Naive thymus-derived CD8-positive, alpha-beta T cell (primary cell): ENCODE data around the gene APOB. TPM values are rescaled to one million over a fixed set of nuclear protein-coding genes. Genes with fewer than 3 reads are reported as not detected.

Experiments used
- ATAC-seq, 2 donors: fragments of 150-1000 bp; cut with Tn5 transposase in 1 of 2; sonication (Bioruptor Pico), chemical (Tn5 transposase) in 1 of 2; 1 replicate in 1 of 2; 2 replicates in 1 of 2; pipeline ENCODE4 v1.10.0; 2021; ENCODE audit warnings: mild to moderate bottlenecking in 2 of 2, moderate library complexity in 2 of 2
- POLR2A ChIA-PET: fragments of 350-600 bp; sonication (Branson Sonifier 250); formaldehyde crosslinking; loops from one replicate; lab custom pipeline; 2021; ENCODE audit warnings: antibody characterized with exemption; lab: Charles Lee
- DNase-seq, 10 donors: peaks; one replicate each; pipeline versions ENCODE4 v3.0.0 to v3.0.0-alpha.2; 2020 to 2022
- H3K27ac Mint-ChIP-seq, 10 donors: one replicate each; pipeline ENCODE4 v1.8.0; 2020 to 2022; ENCODE audit warnings: mild to moderate bottlenecking in 10 of 10, mixed read lengths in 10 of 10, moderate library complexity in 4 of 10, inconsistent platforms in 1 of 10
- H3K27me3 Mint-ChIP-seq, 5 donors: one replicate each; pipeline ENCODE4 v1.8.0; 2021 to 2022; ENCODE audit warnings: mixed read lengths in 5 of 5
- H3K36me3 Mint-ChIP-seq, 3 donors: one replicate each; pipeline ENCODE4 v1.8.0; 2020 to 2022; ENCODE audit warnings: mixed read lengths in 3 of 3, mild to moderate bottlenecking in 2 of 3, inconsistent platforms in 1 of 3
- H3K4me1 Mint-ChIP-seq, 4 donors: one replicate each; pipeline ENCODE4 v1.8.0; 2021 to 2022; ENCODE audit warnings: mixed read lengths in 4 of 4
- H3K4me3 Mint-ChIP-seq, 10 donors: one replicate each; pipeline ENCODE4 v1.8.0; 2020 to 2022; ENCODE audit warnings: mild to moderate bottlenecking in 10 of 10, mixed read lengths in 10 of 10, moderate library complexity in 6 of 10, inconsistent platforms in 1 of 10
- H3K9me3 Mint-ChIP-seq, 9 donors: one replicate each; pipeline ENCODE4 v1.8.0; 2020 to 2022; ENCODE audit warnings: mixed read lengths in 9 of 9, mild to moderate bottlenecking in 3 of 9, inconsistent platforms in 1 of 9, moderate library complexity in 1 of 9
- polyA plus RNA-seq, 3 donors: library from polyadenylated mRNA; unstranded; fragments of 300-500 nt; fragmentation: Illumina TruSeq; gene quantifications; one replicate each; pipeline ENCODE4 v1.2.3, GENCODE V29; 2021
- total RNA-seq, 8 experiments: library from RNA in 2 of 8; stranded (reverse) in 2 of 8; gene quantifications; one replicate each; pipeline ENCODE4 v1.2.3 and lab custom pipeline; 2021 to 2026

APOB gene, protein sequence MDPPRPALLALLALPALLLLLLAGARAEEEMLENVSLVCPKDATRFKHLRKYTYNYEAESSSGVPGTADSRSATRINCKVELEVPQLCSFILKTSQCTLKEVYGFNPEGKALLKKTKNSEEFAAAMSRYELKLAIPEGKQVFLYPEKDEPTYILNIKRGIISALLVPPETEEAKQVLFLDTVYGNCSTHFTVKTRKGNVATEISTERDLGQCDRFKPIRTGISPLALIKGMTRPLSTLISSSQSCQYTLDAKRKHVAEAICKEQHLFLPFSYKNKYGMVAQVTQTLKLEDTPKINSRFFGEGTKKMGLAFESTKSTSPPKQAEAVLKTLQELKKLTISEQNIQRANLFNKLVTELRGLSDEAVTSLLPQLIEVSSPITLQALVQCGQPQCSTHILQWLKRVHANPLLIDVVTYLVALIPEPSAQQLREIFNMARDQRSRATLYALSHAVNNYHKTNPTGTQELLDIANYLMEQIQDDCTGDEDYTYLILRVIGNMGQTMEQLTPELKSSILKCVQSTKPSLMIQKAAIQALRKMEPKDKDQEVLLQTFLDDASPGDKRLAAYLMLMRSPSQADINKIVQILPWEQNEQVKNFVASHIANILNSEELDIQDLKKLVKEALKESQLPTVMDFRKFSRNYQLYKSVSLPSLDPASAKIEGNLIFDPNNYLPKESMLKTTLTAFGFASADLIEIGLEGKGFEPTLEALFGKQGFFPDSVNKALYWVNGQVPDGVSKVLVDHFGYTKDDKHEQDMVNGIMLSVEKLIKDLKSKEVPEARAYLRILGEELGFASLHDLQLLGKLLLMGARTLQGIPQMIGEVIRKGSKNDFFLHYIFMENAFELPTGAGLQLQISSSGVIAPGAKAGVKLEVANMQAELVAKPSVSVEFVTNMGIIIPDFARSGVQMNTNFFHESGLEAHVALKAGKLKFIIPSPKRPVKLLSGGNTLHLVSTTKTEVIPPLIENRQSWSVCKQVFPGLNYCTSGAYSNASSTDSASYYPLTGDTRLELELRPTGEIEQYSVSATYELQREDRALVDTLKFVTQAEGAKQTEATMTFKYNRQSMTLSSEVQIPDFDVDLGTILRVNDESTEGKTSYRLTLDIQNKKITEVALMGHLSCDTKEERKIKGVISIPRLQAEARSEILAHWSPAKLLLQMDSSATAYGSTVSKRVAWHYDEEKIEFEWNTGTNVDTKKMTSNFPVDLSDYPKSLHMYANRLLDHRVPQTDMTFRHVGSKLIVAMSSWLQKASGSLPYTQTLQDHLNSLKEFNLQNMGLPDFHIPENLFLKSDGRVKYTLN (N-terminal part only)
- total RNA-seq (not detected), polyA plus RNA-seq (not detected), total RNA-seq (lab: John Stamatoyannopoulos, UW) (0 to 0.35 (median 0) reads per million in 6 experiments)

DNA sequence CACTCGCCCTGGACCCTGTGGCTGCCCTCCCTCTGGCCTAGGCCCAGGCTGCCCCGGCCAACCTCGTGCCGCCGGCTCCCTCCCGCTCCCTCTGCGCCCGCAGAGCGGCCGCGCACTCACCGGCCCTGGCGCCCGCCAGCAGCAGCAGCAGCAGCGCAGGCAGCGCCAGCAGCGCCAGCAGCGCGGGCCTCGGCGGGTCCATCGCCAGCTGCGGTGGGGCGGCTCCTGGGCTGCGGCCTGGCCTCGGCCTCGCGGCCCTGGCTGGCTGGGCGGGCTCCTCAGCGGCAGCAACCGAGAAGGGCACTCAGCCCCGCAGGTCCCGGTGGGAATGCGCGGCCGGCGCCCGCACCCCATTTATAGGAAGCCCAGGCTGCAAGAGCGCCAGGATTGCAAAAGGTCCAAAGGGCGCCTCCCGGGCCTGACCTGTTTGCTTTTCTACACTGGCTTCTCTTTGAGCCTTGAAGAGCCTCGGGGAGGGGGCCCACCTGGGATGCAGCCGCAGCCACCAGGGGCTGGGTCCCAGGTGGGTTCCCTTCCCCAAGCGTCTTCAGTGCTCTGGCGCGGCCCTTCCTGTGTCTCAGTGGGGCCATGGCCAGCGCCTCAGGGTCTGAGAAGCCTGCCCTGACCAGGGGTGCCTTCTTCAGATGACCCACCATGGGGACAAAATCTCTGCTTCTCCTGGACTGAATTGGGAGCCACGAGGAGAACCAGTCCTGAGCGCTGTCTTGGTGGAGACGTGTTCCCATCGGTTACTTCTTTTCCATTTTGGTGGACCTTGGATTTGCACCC, at the start of gene APOB:
APOB (minus strand) TSS at position 330 of the 789 bp plus-strand sequence; CDS start at position 202, 128 bp downstream.
- H3K27me3 Mint-ChIP-seq, result peaks cover 23 to 68% (median 31%) of the 10 kb centered on the region in 5 donors
- no peak for DNase-seq
- no peak within 1 kb of the TSS for H3K27ac Mint-ChIP-seq
- no peaks in the 10 kb centered on the region for H3K9me3 Mint-ChIP-seq
- no peak for ATAC-seq
- H3K4me3 Mint-ChIP-seq, result peak within 1 kb of the TSS in 8 of 10 donors; percentile 5 to 66 (median 46)
- POLR2A ChIA-PET, result no interaction called here
- no peaks in the 10 kb centered on the region for H3K36me3 Mint-ChIP-seq
- H3K4me1 Mint-ChIP-seq, result peaks cover 3 to 6% (median 4%) of the 10 kb centered on the region in 4 donors

DNA sequence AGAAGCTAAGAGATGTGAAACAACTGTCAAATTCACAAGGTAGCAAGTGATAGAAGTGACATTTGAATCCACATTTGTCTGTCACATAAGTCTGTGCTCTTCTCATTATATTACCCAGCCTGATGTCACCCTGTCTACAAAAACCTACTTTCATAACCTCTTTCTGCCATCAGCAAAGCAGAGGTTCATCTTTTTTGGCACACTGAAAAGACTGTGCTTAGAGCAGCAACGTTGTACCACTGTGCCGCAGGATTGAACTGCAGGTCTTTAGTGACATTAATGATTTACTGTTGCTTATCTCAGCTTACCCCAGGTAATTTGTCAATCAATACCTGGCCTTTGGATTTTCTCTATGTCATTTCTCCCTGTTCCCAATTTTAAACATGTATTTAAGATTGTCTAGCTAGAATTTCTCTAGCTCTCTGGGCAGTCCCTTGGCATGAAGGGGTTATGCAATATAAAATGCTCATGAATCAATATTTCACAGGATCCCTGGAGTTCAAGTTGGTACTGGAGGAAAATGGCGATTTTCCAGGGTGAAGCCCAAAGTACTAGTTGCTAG, 48.5 kb upstream of the APOB start:
- DNase-seq (no peak), ATAC-seq (no peak)
- H3K4me1 Mint-ChIP-seq, result no peaks in the 10 kb centered on the region
- no peak overlapping the region for H3K27ac Mint-ChIP-seq
- H3K4me3 Mint-ChIP-seq, result no peak overlapping the region
- POLR2A ChIA-PET, result no interaction called here
- H3K9me3 Mint-ChIP-seq, result no peaks in the 10 kb centered on the region
- no peaks in the 10 kb centered on the region for H3K36me3 Mint-ChIP-seq
- H3K27me3 Mint-ChIP-seq, result peaks cover 4 to 8% (median 6%) of the 10 kb centered on the region in 5 donors

DNA sequence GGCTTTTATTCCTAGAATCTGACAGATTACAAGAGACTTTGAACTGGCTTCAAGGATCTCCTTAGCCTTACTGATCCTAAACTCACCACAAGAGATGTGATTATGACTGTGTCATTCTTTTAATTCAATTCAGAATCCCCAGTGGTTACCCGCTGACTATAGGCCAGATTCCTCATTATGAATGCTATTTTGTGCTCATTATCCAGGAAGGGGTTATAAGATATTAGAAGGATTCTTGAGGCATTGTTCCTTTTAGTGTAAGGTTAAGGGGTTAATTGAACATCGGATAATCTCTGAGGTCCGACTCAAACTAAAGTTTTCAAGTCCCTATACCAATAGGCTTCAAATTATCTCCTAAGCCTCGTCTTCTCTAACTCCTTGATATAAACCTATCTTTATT, 40.5 kb upstream of the APOB start:
- Mint-ChIP-seq H3K9me3 (peaks cover 0 to 10% (median 2%) of the 10 kb centered on the region in 9 donors), H3K36me3 (no peaks in the 10 kb centered on the region), H3K27ac (no peak overlapping the region), H3K27me3 (peaks cover 0 to 1% (median 0%) of the 10 kb centered on the region in 5 donors), H3K4me1 (no peaks in the 10 kb centered on the region), H3K4me3 (no peak overlapping the region)
- ATAC-seq, result no peak
- POLR2A ChIA-PET, result no interaction called here
- no peak for DNase-seq

DNA sequence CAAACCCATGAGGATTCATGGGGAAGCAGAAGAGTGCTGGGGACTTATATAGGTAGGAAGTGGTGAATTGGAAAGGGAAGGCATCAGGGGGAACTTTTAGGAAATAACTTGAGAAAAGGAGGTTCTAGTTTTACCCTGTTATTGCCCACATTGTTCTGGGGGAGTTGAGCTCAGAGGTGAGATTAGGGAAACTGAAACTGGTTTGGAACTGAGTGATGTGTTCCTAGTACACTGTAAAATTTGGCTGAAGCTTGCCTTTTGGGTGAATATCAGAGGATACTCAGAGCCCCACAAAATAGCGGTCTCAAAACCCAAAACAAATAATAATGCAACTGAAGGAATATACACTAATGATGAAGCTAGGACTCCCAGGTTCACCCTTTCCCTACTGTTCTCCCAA, 39.6 kb upstream of the APOB start:
- no peaks in the 10 kb centered on the region for H3K36me3 Mint-ChIP-seq
- no peak for ATAC-seq
- H3K9me3 Mint-ChIP-seq, result peaks cover 0 to 11% (median 5%) of the 10 kb centered on the region in 9 donors
- no peaks in the 10 kb centered on the region for H3K4me1 Mint-ChIP-seq
- H3K4me3 Mint-ChIP-seq, result no peak overlapping the region
- POLR2A ChIA-PET, result no interaction called here
- no peak overlapping the region for H3K27ac Mint-ChIP-seq
- H3K27me3 Mint-ChIP-seq, result peaks cover 0 to 3% (median under 1%) of the 10 kb centered on the region in 5 donors
- no peak for DNase-seq

DNA sequence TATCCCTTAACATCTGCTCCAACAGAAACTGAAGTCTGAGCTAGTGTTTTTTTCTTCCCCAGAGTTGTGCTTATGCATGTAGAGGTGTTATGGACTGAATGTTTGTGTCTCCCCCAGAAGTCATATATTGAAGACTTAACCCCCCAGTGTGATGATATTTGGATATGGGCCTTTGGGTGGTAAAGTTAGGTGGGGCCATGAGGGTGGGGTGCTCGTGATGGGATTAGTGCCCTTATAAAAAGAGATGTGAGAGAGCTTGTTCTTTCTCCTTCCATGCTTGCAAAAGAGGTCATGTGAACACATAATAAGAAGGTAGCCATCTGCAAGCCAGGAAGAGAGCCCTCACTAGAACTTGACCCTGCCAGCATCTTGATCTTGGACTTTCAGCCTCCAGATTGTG, 34.4 kb upstream of the APOB start:
- H3K27ac Mint-ChIP-seq, result no peak overlapping the region
- ATAC-seq, result no peak
- peaks cover 0 to 16% (median 5%) of the 10 kb centered on the region in 9 donors for H3K9me3 Mint-ChIP-seq
- H3K36me3 Mint-ChIP-seq, result no peaks in the 10 kb centered on the region
- peaks cover 0 to 9% (median 6%) of the 10 kb centered on the region in 5 donors for H3K27me3 Mint-ChIP-seq
- H3K4me1 Mint-ChIP-seq, result no peaks in the 10 kb centered on the region
- no peak overlapping the region for H3K4me3 Mint-ChIP-seq
- POLR2A ChIA-PET, result no interaction called here
- no peak for DNase-seq

DNA sequence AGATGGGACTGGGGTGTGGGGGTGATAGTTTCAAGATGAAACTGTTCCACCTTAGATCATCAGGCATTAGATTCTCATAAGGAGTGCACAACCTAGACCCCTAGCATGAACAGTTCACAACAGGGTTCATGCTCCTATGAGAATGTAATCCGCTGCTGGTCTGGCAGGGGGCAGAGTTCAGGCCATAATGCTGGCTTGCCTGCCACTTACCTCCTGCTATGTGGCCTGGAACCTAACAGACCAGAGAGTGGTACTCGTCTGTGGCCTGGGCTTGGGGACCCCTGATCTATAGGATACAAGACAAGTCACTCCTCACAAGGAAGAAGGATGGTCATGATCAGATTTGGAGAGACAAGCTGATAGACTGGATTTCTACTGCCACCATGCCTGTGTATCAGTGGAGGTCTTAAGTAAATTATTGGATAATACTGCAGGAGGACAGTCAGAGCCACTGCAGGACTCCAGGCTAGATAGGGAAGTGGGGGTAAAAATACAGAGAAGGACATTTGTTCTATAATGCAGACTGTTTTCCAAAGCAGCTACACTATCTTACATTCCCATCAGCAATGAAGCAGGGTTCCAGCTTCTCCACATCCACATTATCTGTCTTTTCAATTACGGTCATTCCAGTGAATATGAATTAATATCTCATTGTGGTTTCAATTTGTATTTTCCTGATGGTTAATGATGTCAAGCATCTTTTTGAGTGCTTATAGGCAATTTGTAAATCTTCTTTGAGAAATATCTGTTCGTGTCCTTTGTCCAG, 28.8 kb upstream of the APOB start:
- Mint-ChIP-seq H3K4me3 (no peak overlapping the region), H3K4me1 (no peaks in the 10 kb centered on the region), H3K27me3 (peaks cover 2 to 10% (median 9%) of the 10 kb centered on the region in 5 donors), H3K9me3 (peaks cover 0 to 2% (median 0%) of the 10 kb centered on the region in 9 donors), H3K36me3 (no peaks in the 10 kb centered on the region), H3K27ac (no peak overlapping the region)
- DNase-seq, result no peak
- POLR2A ChIA-PET, result no interaction called here
- no peak for ATAC-seq

DNA sequence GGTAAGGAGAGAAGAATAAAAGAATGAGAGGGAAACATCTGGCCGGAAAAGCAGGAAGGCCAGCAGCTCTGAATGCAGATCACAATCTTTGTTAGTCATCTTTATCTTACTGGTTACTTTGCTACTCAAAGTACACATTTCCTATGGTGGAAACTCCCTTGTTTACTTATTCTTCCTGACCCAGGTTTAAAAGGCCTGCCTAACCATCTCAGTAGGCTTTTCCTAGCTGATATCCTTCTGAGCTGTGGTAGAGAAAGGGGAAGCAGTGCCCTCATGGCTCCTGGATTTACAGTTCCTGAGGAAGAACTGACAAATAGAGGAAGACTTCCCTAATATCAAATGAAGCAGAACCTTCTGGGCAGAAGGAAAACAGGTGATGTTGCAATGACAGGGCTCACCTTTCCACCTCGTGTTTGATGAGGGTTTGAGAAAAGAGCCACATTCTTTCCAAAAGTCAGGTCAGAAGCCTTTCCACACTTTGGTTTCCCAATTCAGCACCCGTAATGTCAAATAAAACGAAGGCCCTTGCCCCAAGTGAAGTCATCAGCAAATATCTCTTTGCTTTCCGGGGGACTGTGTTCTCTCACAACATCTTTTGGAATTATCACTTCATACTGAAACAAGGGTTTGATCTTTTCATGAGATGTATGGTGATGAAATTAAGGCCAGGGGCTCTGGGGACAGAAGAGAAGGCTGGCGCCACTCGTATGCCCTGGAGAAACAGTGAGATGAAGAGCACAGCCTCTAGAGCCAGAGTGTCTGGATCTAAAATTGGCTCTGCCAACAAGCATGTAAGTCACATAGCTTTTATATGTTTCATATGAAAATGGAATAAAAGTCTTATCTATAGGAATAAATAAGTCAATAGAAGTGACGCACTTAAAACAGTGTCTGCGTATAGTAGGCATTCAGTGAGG, 26.7 kb upstream of the APOB start:
- no peaks in the 10 kb centered on the region for H3K4me1 Mint-ChIP-seq
- ATAC-seq (no peak), DNase-seq (no peak)
- H3K36me3 Mint-ChIP-seq, result no peaks in the 10 kb centered on the region
- no peaks in the 10 kb centered on the region for H3K9me3 Mint-ChIP-seq
- peaks cover 2 to 10% (median 7%) of the 10 kb centered on the region in 5 donors for H3K27me3 Mint-ChIP-seq
- POLR2A ChIA-PET, result no interaction called here
- H3K27ac Mint-ChIP-seq, result no peak overlapping the region
- no peak overlapping the region for H3K4me3 Mint-ChIP-seq

DNA sequence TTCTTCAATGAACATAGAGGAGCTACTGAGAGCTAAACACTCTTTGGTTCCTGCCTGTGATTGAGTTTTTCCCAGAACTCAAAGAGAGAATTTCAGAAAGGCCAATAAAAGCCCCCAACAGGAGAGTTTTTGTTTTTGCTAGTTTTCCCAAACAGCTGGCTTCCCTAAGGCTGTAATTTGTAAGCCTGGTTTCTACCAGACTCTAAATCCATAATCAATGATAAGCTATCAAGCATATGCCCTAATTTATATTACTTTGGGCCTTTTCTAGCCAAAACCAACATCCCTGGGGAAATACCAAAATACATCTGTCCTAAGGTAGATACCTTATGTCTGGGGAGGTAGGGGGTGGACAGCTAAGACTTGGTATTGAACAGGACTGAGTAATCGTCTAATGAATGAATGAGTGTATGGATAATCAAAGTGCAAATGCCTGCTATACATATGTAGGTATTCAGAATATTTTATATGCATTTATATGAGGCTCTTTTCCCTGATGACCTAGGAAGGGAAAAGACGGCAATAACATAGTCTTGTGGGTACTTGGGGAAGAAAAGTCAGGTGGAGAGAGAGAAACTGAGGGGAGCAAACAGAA, 26.0 kb upstream of the APOB start:
- Mint-ChIP-seq H3K27ac (no peak overlapping the region), H3K27me3 (peaks cover 2 to 10% (median 7%) of the 10 kb centered on the region in 5 donors), H3K4me1 (no peaks in the 10 kb centered on the region), H3K4me3 (no peak overlapping the region), H3K36me3 (no peaks in the 10 kb centered on the region), H3K9me3 (no peaks in the 10 kb centered on the region)
- ATAC-seq, result no peak
- POLR2A ChIA-PET, result no interaction called here
- DNase-seq, result no peak

DNA sequence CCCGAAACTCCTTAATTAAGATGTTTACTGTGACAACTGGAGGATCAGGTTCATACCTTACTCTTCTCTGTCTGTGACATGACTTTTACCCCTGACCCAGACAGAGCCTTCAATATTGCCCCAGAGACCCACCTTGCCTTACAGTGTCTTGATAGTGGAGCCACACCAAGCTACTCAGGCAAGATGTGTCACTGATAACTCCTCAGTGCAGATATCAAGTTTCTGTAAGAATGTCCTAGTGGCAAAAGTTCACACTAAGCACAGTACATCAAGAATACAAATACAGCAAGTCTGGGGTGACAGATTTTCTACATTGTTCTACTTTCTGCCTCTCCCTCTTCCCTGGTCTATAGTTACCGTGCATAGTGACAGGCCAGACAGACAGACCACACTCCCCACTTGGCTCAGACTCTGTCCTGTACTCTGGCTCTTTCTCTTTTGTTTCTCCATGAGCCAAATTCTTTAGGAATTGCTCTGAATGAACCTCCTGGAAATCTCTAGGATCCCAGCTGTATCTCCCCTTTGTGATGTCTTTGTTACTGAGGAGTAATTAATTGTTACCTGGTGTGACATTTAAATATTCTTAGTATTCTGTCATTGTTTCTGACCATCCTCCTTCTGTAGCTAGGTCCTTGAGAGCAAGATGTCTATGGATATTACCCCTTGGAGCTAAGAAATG, 24.1 kb upstream of the APOB start:
- POLR2A ChIA-PET, result no interaction called here
- Mint-ChIP-seq H3K9me3 (no peaks in the 10 kb centered on the region), H3K27me3 (peaks cover 0 to 10% (median 6%) of the 10 kb centered on the region in 5 donors), H3K4me1 (no peaks in the 10 kb centered on the region), H3K4me3 (no peak overlapping the region), H3K27ac (no peak overlapping the region), H3K36me3 (no peaks in the 10 kb centered on the region)
- no peak for ATAC-seq
- DNase-seq, result no peak

DNA sequence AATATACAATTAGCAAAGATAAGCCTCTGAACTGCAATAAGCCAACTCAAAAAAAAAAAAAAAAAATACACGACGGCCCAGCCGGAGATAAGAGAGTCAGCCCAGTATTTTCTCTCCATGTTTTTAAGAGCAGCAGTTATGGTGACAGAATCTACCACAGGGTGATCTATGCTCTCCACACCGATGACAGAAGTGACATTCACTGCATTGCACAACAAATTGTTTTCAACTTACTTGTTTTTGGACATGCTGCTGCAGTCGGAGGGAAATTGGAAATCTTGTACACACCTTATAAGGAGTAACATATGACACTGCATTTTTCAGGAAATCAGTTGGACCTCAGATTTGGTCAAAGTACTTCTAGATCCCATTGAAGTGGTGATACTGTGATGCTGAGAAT, 23.3 kb upstream of the APOB start:
- POLR2A ChIA-PET, result no interaction called here
- Mint-ChIP-seq H3K27ac (no peak overlapping the region), H3K4me3 (no peak overlapping the region), H3K36me3 (no peaks in the 10 kb centered on the region), H3K9me3 (no peaks in the 10 kb centered on the region), H3K4me1 (no peaks in the 10 kb centered on the region), H3K27me3 (peaks cover 0 to 10% (median 6%) of the 10 kb centered on the region in 5 donors)
- ATAC-seq (no peak), DNase-seq (no peak)
